ENCODE data around the gene CCDC61.

Gene CCDC61

GRCh38 chr19:46017874-46018675 lies 22.8 kb downstream of the CCDC61 start:
- Histone ChIP-seq H3K4me1 (ENCODE audit: insufficient read depth, insufficient read length) (peaks cover 16% of the 10 kb centered on the region), H3K27me3 (ENCODE audit: insufficient read depth, insufficient read length) (peaks cover 27% of the 10 kb centered on the region), H3K9me3 (ENCODE audit: insufficient read depth, low read length) (no peaks in the 10 kb centered on the region), H3K36me3 (ENCODE audit: insufficient read depth, insufficient read length, low read length) (peaks cover 8% of the 10 kb centered on the region), H3K9ac (ENCODE audit: insufficient read length, low read depth) (no peak overlapping the region), H3K4me3 (ENCODE audit: insufficient read length, low read depth) (no peak overlapping the region)
- no peak for DNase-seq (ENCODE audit: low read depth, low spot score)
- TF ChIP-seq SUZ12 (IDR thresholded peaks at IDR 0.05; ENCODE audit: extremely low read depth, insufficient read depth, insufficient read length) (no peak), YY1 (IDR thresholded peaks at IDR 0.05; ENCODE audit: insufficient read depth, insufficient read length) (no peak), ZNF274 (IDR thresholded peaks at IDR 0.05; ENCODE audit: low read depth, low read length) (no peak)

- TF ChIP-seq ZNF274 (IDR thresholded peaks at IDR 0.05; ENCODE audit: low read depth, low read length) (no peak), YY1 (IDR thresholded peaks at IDR 0.05; ENCODE audit: insufficient read depth, insufficient read length) (no peak), SUZ12 (IDR thresholded peaks at IDR 0.05; ENCODE audit: extremely low read depth, insufficient read depth, insufficient read length) (no peak)
- Histone ChIP-seq H3K36me3 (ENCODE audit: insufficient read depth, insufficient read length, low read length) (peaks cover 8% of the 10 kb centered on the region), H3K4me1 (ENCODE audit: insufficient read depth, insufficient read length) (peaks cover 16% of the 10 kb centered on the region), H3K27me3 (ENCODE audit: insufficient read depth, insufficient read length) (peaks cover 26% of the 10 kb centered on the region), H3K9ac (ENCODE audit: insufficient read length, low read depth) (no peak overlapping the region), H3K4me3 (ENCODE audit: insufficient read length, low read depth) (no peak overlapping the region), H3K9me3 (ENCODE audit: insufficient read depth, low read length) (no peaks in the 10 kb centered on the region)
- no peak for DNase-seq (ENCODE audit: low read depth, low spot score)
These were observed 23.5 kb downstream of the CCDC61 start for GRCh38 chr19:46018729-46019251.

- Histone ChIP-seq H3K9ac (ENCODE audit: insufficient read length, low read depth) (no peak overlapping the region), H3K36me3 (ENCODE audit: insufficient read depth, insufficient read length, low read length) (peaks cover 8% of the 10 kb centered on the region), H3K27me3 (ENCODE audit: insufficient read depth, insufficient read length) (peaks cover 21% of the 10 kb centered on the region), H3K4me3 (ENCODE audit: insufficient read length, low read depth) (no peak overlapping the region), H3K4me1 (ENCODE audit: insufficient read depth, insufficient read length) (peaks cover 16% of the 10 kb centered on the region), H3K9me3 (ENCODE audit: insufficient read depth, low read length) (no peaks in the 10 kb centered on the region)
- TF ChIP-seq ZNF274 (IDR thresholded peaks at IDR 0.05; ENCODE audit: low read depth, low read length) (no peak), YY1 (IDR thresholded peaks at IDR 0.05; ENCODE audit: insufficient read depth, insufficient read length) (no peak), SUZ12 (IDR thresholded peaks at IDR 0.05; ENCODE audit: extremely low read depth, insufficient read depth, insufficient read length) (no peak)
- no peak for DNase-seq (ENCODE audit: low read depth, low spot score)
These were observed 24.0 kb downstream of the CCDC61 start for GRCh38 chr19:46019270-46019669.

- Histone ChIP-seq H3K27me3 (ENCODE audit: insufficient read depth, insufficient read length) (peaks cover 9% of the 10 kb centered on the region), H3K4me1 (ENCODE audit: insufficient read depth, insufficient read length) (peaks cover 14% of the 10 kb centered on the region), H3K36me3 (ENCODE audit: insufficient read depth, insufficient read length, low read length) (peaks cover 8% of the 10 kb centered on the region), H3K9ac (ENCODE audit: insufficient read length, low read depth) (no peak overlapping the region), H3K9me3 (ENCODE audit: insufficient read depth, low read length) (peaks cover 9% of the 10 kb centered on the region), H3K4me3 (ENCODE audit: insufficient read length, low read depth) (no peak overlapping the region)
- no peak for DNase-seq (ENCODE audit: low read depth, low spot score)
- TF ChIP-seq ZNF274 (IDR thresholded peaks at IDR 0.05; ENCODE audit: low read depth, low read length) (no peak), SUZ12 (IDR thresholded peaks at IDR 0.05; ENCODE audit: extremely low read depth, insufficient read depth, insufficient read length) (no peak), YY1 (IDR thresholded peaks at IDR 0.05; ENCODE audit: insufficient read depth, insufficient read length) (no peak)
These were observed 25.5 kb downstream of the CCDC61 start for GRCh38 chr19:46020819-46021125.

GRCh38 chr19:46021531-46022041 lies 26.3 kb downstream of the CCDC61 start:
- peaks cover 17% of the 10 kb centered on the region for H3K9me3 ChIP-seq (ENCODE audit: insufficient read depth, low read length)
- no peak for TF ChIP-seq SUZ12 (IDR thresholded peaks at IDR 0.05; ENCODE audit: extremely low read depth, insufficient read depth, insufficient read length)
- no peak for TF ChIP-seq ZNF274 (IDR thresholded peaks at IDR 0.05; ENCODE audit: low read depth, low read length)
- no peak for TF ChIP-seq YY1 (IDR thresholded peaks at IDR 0.05; ENCODE audit: insufficient read depth, insufficient read length)
- H3K27me3 ChIP-seq (ENCODE audit: insufficient read depth, insufficient read length), result peaks cover under 1% of the 10 kb centered on the region
- H3K36me3 ChIP-seq (ENCODE audit: insufficient read depth, insufficient read length, low read length), result peaks cover 8% of the 10 kb centered on the region
- no peak overlapping the region for H3K4me3 ChIP-seq (ENCODE audit: insufficient read length, low read depth)
- H3K4me1 ChIP-seq (ENCODE audit: insufficient read depth, insufficient read length), result peaks cover 9% of the 10 kb centered on the region
- no peak for DNase-seq (ENCODE audit: low read depth, low spot score)
- no peak overlapping the region for H3K9ac ChIP-seq (ENCODE audit: insufficient read length, low read depth)

- Histone ChIP-seq H3K4me1 (ENCODE audit: insufficient read depth, insufficient read length) (peaks cover 9% of the 10 kb centered on the region), H3K27me3 (ENCODE audit: insufficient read depth, insufficient read length) (no peaks in the 10 kb centered on the region), H3K4me3 (ENCODE audit: insufficient read length, low read depth) (no peak overlapping the region), H3K36me3 (ENCODE audit: insufficient read depth, insufficient read length, low read length) (peaks cover 8% of the 10 kb centered on the region), H3K9me3 (ENCODE audit: insufficient read depth, low read length) (peaks cover 17% of the 10 kb centered on the region), H3K9ac (ENCODE audit: insufficient read length, low read depth) (peak overlapping the region; percentile 21)
- TF ChIP-seq YY1 (IDR thresholded peaks at IDR 0.05; ENCODE audit: insufficient read depth, insufficient read length) (no peak), ZNF274 (IDR thresholded peaks at IDR 0.05; ENCODE audit: low read depth, low read length) (no peak), SUZ12 (IDR thresholded peaks at IDR 0.05; ENCODE audit: extremely low read depth, insufficient read depth, insufficient read length) (no peak)
- DNase-seq (ENCODE audit: low read depth, low spot score), result no peak
These were observed 26.8 kb downstream of the CCDC61 start for GRCh38 chr19:46022061-46022430.
